Occipital lobe (tissue), 2 donors: ENCODE data around the gene MS4A3. TPM values are rescaled to one million over a fixed set of nuclear protein-coding genes. Genes with fewer than 3 reads are reported as not detected.
"Not testable (repeated sequence)": the region's sequence is repeated elsewhere in the genome, so short reads cannot be mapped to it uniquely, and the experiment has no call there.

Experiments used
- DNase-seq: peaks from one replicate; lab custom pipeline; 2025; lab: John Stamatoyannopoulos, UW
- total RNA-seq: library from RNA; depleted of rRNA; stranded (reverse); fragments of >200 nt; gene quantifications from one replicate; pipeline ENCODE4 v1.2.3, GENCODE V29; 2014

MS4A3 gene
- total RNA-seq, 1 donor from 2014 or later = 0.16 TPM

DNA sequence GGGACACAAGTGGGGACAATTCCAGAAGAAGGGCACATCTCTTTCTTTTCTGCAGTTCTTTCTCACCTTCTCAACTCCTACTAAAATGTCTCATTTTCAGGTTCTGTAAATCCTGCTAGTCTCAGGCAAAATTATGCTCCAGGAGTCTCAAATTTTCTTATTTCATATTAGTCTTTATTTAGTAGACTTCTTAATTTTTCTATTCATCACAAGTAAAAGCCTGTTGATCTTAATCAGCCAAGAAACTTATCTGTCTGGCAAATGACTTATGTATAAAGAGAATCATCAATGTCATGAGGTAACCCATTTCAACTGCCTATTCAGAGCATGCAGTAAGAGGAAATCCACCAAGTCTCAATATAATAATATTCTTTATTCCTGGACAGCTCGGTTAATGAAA is 31.9 kb downstream of the MS4A3 start, which contains the start of gene MS4A2:
MS4A2 (plus strand) TSS at position 301 of the 400 bp plus-strand sequence. CDS start 102 bp downstream, outside the sequence.
- DNase-seq = no peak

GRCh38 chr11:60095477-60096120 is 39.1 kb downstream of the MS4A3 start:
- no peak for DNase-seq

GRCh38 chr11:60097189-60097588 is 40.7 kb downstream of the MS4A3 start:
- no peak for DNase-seq

GRCh38 chr11:60098508-60098907 is 42.0 kb downstream of the MS4A3 start:
- DNase-seq = no peak

- no peak for DNase-seq
Observed at GRCh38 chr11:60100516-60100915, 44.1 kb downstream of the MS4A3 start.

GRCh38 chr11:60101368-60101767 is 44.9 kb downstream of the MS4A3 start:
- not testable (repeated sequence) for DNase-seq

DNA sequence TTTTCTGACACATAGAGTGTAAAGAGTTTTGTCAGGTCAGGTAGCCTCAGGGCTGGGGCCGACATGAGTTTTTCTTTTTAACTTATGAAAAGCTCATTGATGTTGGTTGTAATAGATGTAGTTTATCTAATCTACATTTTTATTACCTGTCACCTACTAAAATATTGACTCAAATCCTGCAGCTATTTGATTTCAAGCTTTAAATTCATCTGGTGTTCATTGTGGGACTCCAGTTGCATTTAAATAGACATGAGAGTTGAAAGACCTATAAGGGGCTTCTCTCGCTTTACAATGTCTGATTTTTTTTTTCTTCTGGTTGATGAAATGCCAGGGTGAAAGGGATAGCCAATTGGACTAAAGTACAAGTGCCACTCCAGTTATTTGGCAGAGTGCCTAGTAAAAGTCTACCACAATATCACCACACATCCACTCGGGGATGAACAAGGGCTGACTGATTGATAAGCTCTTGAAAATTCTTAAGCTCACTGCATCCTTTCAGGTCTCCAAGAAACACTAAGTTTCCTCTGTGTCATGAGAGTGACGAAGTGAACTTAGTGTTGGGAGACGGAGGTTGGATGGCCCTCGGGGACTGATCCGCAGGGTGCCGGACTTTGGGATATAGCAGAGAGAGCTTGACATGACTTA is 48.1 kb downstream of the MS4A3 start:
- not testable (repeated sequence) for DNase-seq

DNA sequence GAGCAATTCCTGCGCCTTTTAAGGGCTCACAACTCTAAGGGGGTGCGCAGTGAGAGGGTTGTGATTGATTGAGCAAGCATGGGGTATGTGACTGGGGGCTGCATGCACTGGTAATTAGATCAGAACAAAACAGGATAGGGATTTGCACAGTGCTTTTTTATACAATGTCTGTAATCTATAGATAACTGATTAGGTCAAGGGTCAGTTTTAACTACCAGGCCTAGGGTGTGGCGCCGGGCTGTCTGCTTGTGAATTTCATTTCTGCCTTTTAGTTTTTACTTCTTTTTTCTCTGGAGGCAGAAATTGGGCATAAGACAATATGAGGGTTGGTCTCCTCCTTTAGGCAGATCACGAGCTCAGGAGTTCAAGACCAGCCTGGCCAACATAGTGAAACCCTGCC is 52.2 kb downstream of the MS4A3 start:
- DNase-seq = not testable (repeated sequence)

GRCh38 chr11:60111793-60112192 is 55.3 kb downstream of the MS4A3 start:
- DNase-seq = no peak

- no peak for DNase-seq
Observed at GRCh38 chr11:60116996-60117790, 60.7 kb downstream of the MS4A3 start.

- no peak for DNase-seq
Observed at GRCh38 chr11:60118338-60118737, 61.9 kb downstream of the MS4A3 start.

- DNase-seq = no peak
Observed at GRCh38 chr11:60119710-60120109, 63.2 kb downstream of the MS4A3 start.

Other genes with a start within 250 kb of the MS4A3 start
- gene MRPL16, start 245.9 kb upstream of the MS4A3 start, total RNA-seq = 29.6 TPM
- gene CBLIF, start 211.2 kb upstream of the MS4A3 start, total RNA-seq = not detected
- gene TCN1, start 190.2 kb upstream of the MS4A3 start, total RNA-seq = 1.2 TPM
- not detected for gene OOSP3, start 177.9 kb upstream of the MS4A3 start, total RNA-seq
- 1.6 TPM for gene OOSP1, start 118.2 kb upstream of the MS4A3 start, total RNA-seq
- gene OOSP4A, start 92.6 kb upstream of the MS4A3 start, total RNA-seq = not detected
- gene OOSP4B, start 39.5 kb upstream of the MS4A3 start, total RNA-seq = not detected
- not detected for gene OOSP2, start 16.3 kb upstream of the MS4A3 start, total RNA-seq
- 0.16 TPM for gene MS4A2, start 32.0 kb downstream of the MS4A3 start, total RNA-seq
- 3.7 TPM for gene MS4A6A, start 126.4 kb downstream of the MS4A3 start, total RNA-seq
- gene MS4A4E, start 186.5 kb downstream of the MS4A3 start, total RNA-seq = not detected
- 4.4 TPM for gene MS4A4A, start 224.0 kb downstream of the MS4A3 start, total RNA-seq